Right lobe of liver (tissue), 6 donors: Measurements from ENCODE around the gene ADGRG6. TPM values are rescaled to one million over a fixed set of nuclear protein-coding genes. Genes with fewer than 3 reads are reported as not detected.

ENCODE experiments used
- ATAC-seq, 4 donors: fragments of 200-7000 bp; cut with Tn5 transposase; one replicate each; pipeline ENCODE4 v1.9.1; 2020; ENCODE audit warnings: mild to moderate bottlenecking in 4 of 4, moderate library complexity in 4 of 4
- DNase-seq, 3 donors: peaks; one replicate each; pipeline ENCODE4 v3.0.0-alpha.2; 2020
- H3K27ac ChIP-seq, 3 donors: fragments of 200-600 bp; one replicate each; pipeline ENCODE4 v1.8.0; 2022
- H3K27me3 ChIP-seq, 2 donors: fragments of 200-600 bp; one replicate each; pipeline ENCODE4 v1.8.0; 2022
- H3K36me3 ChIP-seq, 4 donors: fragments of 200-600 bp; sonication (generic) in 1 of 4; one replicate each; pipeline versions ENCODE4 v1.5.1 to v1.8.0; 2017 to 2022; ENCODE audit warnings: control low read depth in 1 of 4
- H3K4me1 ChIP-seq, 4 donors: fragments of 200-600 bp; sonication (generic) in 1 of 4; one replicate each; pipeline versions ENCODE4 v1.5.1 to v1.8.0; 2017 to 2022; ENCODE audit warnings: control low read depth in 1 of 4
- H3K4me3 ChIP-seq, 3 donors: fragments of 200-600 bp; one replicate each; pipeline ENCODE4 v1.8.0; 2022
- H3K9me3 ChIP-seq, 4 donors: fragments of 200-600 bp; sonication (generic) in 1 of 4; one replicate each; pipeline versions ENCODE4 v1.5.1 to v1.8.0; 2017 to 2022; ENCODE audit warnings: control low read depth in 1 of 4
- CTCF ChIP-seq, 4 donors: fragments of 200-600 bp in 3 of 4; fragments of 450-650 bp in 1 of 4; IDR thresholded peaks; one replicate each; pipeline versions ENCODE4 v1.5.1 to v1.8.0; 2016 to 2022; ENCODE audit warnings: antibody characterized with exemption in 4 of 4, mild to moderate bottlenecking in 2 of 4
- POLR2A ChIP-seq: fragments of 450-650 bp; IDR thresholded peaks from one replicate; pipeline ENCODE4 v1.6.1; 2017; ENCODE audit warnings: antibody characterized with exemption, mild to moderate bottlenecking
- WGBS: methylation state at CpG from one replicate; pipeline ENCODE4 v1.1.6; 2018; ENCODE audit warnings: low coverage, low lambda C conversion rate; ENCODE audit not compliant: insufficient coverage; ENCODE audit errors: missing lambda C conversion rate; 5-methylcytosine and 5-hydroxymethylcytosine counted together
- intact Hi-C, 2 donors: fragments of 100-400 bp; cut with DNase I; formaldehyde crosslinking; loops; one replicate each; pipeline versions ENCODE4 v1.11.2 to v1.14.1; 2022
- total RNA-seq, 6 experiments: library from RNA; depleted of rRNA in 2 of 6; stranded (reverse); fragments of >200 nt in 2 of 6; fragmentation: NEBNext Ultra II Directional in 3 of 6; extraction: Animal tissue kit (Norgen Biotek cat#: 25700) in 3 of 6; gene quantifications; one replicate each; pipeline versions ENCODE4 v1.1.0 to v1.2.4, GENCODE V29; 2016 to 2023
- donor health status: DM: no; HTN: yes; CAD: no.
- donor health status: DM: no; HTN: no; CAD: no.
- donor health status: DM: no; HTN: no; CAD: no.
- donor health status: DM: no; HTN: yes; CAD: no.
- donor health status: DM: no; HTN: yes; CAD: no.

The ADGRG6 gene
- total RNA-seq, 6 experiments from 2014 or later = 49.6 to 114 (median 94.6) TPM

- intact Hi-C loops = no loop called here
Measured at GRCh38 chr6:142367501-142368018, 65.8 kb downstream of the ADGRG6 start.

GRCh38 chr6:142369266-142369665 is 67.5 kb downstream of the ADGRG6 start:
- Histone ChIP-seq H3K9me3 (no peaks in the 10 kb centered on the region), H3K4me1 (peaks cover 0 to 21% (median 9%) of the 10 kb centered on the region in 4 donors), H3K27me3 (no peaks in the 10 kb centered on the region), H3K27ac (no peak overlapping the region), H3K36me3 (peaks cover 0 to 3% (median 0%) of the 10 kb centered on the region in 4 donors), H3K4me3 (no peak overlapping the region)
- ATAC-seq = no peak
- 78% methylated on average over 1 of the region's 1 CpG for WGBS
- TF ChIP-seq POLR2A = no peak
- intact Hi-C loops = no loop called here
- DNase-seq = no peak

More at GRCh38 chr6:142367501-142368018, 65.8 kb downstream of the ADGRG6 start:
- Histone ChIP-seq H3K9me3 (no peaks in the 10 kb centered on the region), H3K4me3 (no peak overlapping the region), H3K4me1 (peaks cover 0 to 6% (median 2%) of the 10 kb centered on the region in 4 donors), H3K27me3 (no peaks in the 10 kb centered on the region), H3K27ac (no peak overlapping the region), H3K36me3 (peaks cover 0 to 3% (median 0%) of the 10 kb centered on the region in 4 donors)
- DNase-seq = no peak
- TF ChIP-seq CTCF (IDR thresholded peaks at IDR 0.05) (no peak), POLR2A (no peak)
- ATAC-seq = no peak
- 74% methylated on average over 6 of the region's 9 CpGs for WGBS

- Histone ChIP-seq H3K4me3 (no peak overlapping the region), H3K4me1 (peaks cover 0 to 47% (median 19%) of the 10 kb centered on the region in 4 donors), H3K27me3 (no peaks in the 10 kb centered on the region), H3K9me3 (no peaks in the 10 kb centered on the region), H3K36me3 (peaks cover 0 to 3% (median 0%) of the 10 kb centered on the region in 4 donors), H3K27ac (peak overlapping the region in 1 of 3 donors; percentile 84)
- ATAC-seq = no peak
- TF ChIP-seq CTCF (IDR thresholded peaks at IDR 0.05) (no peak), POLR2A (no peak)
- 64% methylated on average over 2 of the region's 2 CpGs for WGBS
- intact Hi-C loops = no loop called here
- DNase-seq = no peak
Measured at GRCh38 chr6:142372348-142372747, 70.5 kb downstream of the ADGRG6 start.

- WGBS = 30% methylated on average over 2 of the region's 2 CpGs
- no peak overlapping the region for H3K4me3 ChIP-seq
- intact Hi-C loops = no loop called here
- peaks cover 0 to 3% (median 0%) of the 10 kb centered on the region in 4 donors for H3K36me3 ChIP-seq
- DNase-seq (no peak), ATAC-seq (peak in 2 of 4 donors; percentile 4 to 13)
- peaks cover 0 to 56% (median 25%) of the 10 kb centered on the region in 4 donors for H3K4me1 ChIP-seq
- no peaks in the 10 kb centered on the region for H3K9me3 ChIP-seq
- H3K27me3 ChIP-seq = no peaks in the 10 kb centered on the region
- H3K27ac ChIP-seq = peak overlapping the region; percentile 10 to 84 (median 84)
- TF ChIP-seq POLR2A (no peak), CTCF (IDR thresholded peaks at IDR 0.05) (no peak)
Measured at GRCh38 chr6:142373268-142374090, 71.7 kb downstream of the ADGRG6 start.
